Ecto neural progenitor cell (in vitro differentiated cells): ENCODE data around the gene SYTL3.
"Not testable (repeated sequence)": the region's sequence is repeated elsewhere in the genome, so short reads cannot be mapped to it uniquely, and the experiment has no call there.

ENCODE experiments used
- DNase-seq: peaks from one replicate; pipeline ENCODE4 v3.0.0-alpha.2; 2018; ENCODE audit warnings: low spot score

Gene SYTL3

DNA sequence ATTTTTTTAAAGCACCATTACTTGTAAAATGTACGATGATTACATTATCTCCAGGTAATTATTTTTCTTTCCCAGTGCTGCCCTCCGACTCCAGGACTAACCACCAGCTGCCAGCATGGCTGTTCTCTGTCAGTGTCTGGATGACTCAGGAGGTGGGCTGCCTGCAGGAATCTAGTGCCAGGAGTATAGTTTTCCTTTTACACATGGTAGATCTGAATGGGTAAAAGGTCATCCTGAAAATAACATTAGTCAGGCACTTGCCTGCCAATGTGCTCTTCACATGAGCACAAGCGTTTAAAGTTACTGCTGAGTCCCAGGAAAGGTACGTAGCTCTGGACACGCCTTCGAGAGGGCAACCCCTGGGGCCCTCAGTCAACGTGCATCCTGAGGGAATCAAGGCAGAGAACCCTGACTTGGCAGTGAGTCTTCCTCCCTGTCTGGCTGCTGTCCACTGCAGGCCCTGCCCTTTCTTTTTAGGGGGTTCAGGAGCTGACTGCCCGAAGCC is 7.7 kb upstream of the SYTL3 start:
- DNase-seq: no peak

DNA sequence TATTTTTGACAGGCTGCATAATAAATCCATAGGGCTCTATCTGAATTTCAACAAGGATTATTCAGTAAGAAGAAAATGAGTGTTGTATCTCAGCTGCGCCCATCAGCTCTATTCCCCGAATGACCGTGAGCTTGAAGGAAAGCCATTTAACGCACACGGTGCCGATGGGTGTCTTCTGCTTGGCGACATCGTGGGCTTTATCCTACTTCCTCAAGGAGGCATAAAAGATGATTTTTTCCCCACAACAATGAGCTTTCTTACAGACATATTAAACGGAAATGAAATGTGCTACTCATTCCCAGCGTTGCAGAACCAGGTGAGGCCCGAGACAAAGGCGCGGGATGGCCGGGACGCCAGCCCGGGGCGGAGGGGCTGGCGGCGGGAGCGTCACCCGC is 6.0 kb upstream of the SYTL3 start:
- no peak for DNase-seq

DNA sequence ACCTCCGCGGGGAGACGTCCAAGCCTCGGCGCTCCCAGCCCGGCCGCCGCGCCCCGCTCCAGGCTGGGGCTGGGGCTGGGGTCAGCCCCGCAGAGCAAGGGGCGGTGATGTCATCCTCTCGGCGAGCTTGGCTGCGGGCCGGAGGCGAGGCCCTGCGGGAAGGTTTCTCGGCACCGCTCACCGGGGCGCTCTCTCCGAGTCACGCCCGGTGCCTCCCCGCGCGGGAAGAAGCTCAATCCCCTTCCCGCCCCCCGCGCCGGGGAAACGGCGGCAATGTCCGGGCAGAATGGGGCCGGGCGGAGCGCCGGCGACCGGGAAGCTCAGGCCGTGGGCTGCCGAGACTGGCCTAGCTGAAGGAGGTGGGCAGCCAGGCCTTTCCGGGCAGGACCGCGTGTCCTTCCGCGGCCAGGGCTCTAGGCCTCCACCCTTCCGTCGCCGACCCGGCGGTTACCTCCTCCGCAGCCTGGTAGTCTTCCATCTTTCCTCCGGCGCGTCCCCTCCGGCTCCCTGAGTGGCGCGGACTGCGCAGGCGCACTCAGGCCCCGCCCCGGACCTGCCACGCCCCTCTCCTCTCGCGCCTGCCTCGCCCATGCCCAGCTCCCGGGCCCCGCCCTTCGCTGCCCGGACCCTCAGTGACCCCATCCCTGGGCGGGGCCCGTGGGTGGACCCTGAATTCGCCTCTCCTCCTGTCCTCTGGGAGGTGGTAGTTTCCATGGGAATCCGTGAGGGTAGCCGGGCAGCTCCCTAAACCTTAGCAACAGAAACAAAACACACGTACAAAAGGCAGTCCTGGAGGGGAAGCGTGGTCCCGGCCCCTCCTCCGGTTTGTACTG is 5.4 kb upstream of the SYTL3 start, which contains the start of gene DYNLT1:
Gene DYNLT1, minus strand, starts transcription at position 513 of the 833 bp plus-strand sequence. Its CDS starts 35 bp downstream, at position 478.
- DNase-seq: peak; percentile 97

DNA sequence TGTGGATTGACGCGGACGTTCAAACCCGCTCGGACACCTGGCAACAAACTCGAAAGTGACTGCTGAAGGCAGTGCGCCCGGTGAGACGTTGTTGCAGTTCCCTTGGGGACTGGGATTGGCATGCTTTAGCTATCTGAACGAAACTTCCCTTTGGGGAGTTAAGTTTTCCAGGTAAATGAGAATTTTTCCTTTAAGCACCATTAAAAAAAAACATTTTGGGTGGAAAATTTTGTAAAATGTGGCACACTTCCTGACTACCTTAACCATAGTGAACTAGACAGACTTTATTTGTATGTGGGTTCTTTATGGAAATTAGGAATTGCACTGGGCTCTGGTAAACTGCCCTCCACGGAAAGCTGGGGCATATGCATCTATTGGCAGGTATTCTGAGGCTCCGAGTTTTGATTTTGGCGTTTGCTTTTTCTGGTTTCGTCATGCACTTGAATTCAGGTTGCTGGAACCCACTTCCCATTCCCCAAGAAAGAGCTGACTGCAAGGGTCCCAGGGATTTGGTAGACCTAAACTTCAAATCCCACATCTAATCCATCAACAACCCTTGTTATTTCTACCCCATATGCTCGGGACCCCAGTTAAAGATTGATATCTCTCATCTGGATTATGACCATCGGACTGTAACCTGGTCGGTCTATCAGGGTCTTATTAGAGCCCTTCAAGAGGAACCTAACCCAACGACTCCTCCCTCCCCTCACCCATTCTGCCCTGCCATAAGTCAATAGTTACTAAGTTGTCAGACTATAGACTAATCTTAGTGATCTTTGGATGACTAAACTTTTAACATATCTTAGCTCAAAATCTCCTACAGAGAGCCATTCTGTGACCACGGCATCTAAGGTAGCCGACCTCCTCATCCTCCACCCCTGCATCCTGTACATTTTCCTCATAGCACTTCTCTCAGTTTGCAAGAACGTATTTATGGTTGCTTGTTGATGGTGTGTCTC is 4.5 kb upstream of the SYTL3 start:
- no peak for DNase-seq

DNA sequence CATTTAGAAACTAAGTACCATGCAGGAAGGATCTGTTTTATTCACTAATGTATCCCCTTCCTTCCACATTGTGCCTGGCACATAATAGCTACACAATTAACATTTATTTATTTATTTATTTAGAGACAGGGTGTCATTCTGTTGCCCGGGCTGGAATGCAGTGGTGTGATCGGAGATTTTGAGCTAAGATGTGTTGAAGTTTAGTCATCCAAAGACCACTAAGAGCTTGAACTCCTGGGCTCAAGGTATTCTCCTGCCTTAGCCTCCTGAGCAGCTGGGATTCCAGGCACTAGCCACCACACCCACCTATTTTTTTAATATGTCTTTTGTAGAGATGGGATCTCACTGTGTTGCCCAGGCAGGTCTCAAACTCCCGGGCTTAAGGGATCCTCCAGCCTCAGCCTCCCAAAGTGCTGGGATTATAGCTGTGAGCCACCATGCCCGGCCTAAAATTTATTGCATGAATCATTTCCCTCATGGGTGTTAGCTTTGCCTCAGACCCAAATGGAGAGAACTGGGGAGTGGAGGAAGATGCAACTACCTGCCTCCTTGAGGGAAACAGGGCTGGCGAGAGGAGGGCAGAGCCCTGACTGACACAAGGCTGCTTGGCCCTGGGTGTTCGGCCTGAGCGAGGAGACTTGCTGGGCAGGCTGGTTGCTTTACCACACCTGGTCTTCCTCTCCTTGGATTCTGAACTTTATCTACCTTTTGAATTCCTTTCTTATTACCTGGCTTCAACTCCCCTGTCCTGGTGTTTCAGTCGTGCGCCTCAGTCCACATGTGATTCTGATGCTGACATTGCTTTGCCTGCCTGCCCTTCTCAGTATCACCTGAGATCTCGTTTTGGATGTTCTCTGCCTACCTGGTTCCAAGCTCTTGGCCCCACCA is 3.6 kb upstream of the SYTL3 start:
- no peak for DNase-seq

DNA sequence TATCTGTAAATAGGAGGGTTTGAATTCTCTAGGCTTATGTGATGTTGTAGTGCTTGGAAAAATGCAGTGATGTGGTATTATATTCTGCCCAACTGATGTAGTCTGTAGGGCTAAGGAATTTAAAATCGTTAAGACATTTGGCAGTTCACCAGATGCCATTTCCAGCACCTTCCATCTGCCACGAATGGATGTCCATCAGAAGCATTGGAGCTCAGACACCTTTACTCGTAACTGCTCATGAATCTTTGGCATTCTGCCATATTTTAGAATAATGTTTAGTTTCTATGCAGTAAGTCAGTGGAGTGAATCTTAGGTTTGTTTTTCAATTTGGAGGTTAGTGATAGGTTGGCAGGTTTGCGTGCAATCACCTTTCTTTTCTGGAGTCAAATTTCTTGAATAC is 2.4 kb upstream of the SYTL3 start:
- no peak for DNase-seq

DNA sequence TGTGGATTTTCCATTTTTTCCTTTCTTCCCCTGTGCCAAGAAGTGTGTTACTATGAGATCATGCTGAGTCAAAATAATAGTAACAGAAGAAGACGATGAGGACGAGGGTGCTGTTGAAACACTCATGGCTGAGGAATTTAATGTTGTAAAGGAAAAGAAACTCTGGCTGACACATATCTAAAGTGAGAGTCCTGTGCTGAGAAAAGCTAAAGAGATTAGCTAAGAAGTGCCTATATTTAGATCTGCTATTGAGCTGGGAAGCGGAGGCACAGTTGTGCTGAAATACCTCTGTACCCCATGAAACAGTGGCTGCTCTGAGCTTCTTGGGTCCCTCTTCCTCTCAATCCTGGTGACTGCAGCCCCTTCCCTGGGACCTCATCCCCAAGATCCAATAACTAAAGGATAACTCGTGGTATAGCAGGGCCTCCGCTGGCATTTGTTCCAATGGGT is 1.1 kb upstream of the SYTL3 start:
- DNase-seq: no peak

DNA sequence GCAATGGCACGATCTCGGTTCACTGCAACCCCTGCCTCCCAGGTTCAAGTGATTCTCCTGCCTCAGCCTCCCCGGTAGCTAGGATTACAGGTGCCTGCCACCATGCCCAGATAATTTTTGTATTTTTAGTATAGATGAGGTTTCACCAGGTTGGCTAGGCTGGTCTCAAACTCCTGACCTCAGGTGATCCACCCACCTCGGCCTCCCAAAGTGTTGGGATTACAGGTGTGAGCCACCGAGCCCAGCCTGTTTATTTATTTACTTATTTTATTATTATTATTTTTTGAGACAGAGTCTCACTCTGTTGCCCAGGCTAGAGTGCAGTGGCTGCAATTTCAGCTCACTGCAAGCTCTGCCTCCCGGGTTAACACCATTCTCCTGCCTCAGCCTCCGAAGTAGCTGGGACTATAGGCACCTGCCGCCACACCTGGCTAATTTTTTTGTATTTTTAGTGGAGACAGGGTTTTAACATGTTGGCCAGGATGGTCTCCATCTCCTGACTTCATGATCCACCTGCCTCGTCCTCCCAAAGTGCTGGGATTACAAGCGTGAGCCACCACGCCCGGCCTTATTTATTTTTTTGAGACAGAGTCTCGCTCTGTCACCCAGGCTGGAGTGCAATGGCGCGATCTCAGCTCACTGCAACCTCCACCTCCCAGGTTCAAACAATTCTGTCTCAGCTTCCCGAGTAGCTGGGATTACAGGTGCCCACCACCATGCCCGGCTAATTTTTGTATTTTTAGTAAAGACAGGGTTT is 2.3 kb downstream of the SYTL3 start:
- DNase-seq: not testable (repeated sequence)

DNA sequence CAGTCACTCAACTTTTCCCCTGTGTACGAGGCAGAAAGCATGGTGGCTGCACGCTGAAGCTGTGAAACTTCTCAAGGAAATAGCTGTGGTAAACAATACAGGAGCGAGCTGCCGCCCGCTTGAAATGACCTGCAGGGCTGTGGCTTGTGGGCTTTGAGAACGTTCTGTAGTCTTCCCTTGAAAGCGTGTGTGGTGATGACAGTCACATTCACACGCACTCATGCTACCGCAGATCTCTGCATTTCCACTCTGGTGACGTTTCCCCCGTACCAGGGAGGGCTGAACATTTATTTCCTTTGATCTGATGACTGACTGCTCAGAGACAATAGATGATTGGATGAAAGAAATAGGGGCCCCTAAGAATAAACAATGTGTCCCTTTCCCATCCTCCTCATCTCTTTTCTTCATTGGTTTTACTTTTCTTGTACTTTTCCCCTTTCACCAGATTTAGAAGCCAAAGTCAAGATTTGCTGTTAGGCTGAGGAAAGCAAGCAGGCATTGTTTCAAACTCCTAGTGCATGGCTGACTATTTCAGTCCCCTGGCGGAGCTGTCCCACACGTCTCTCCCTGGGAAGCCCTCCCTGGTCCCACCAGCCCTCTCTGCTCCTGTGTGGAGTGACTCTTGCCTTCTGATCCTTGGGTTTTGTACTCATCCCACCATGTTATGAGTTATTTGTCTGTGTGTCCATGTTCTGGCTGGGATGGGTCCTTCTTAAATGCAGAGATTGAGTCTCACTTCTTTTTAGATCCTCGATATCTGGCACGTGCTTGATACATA is 3.9 kb downstream of the SYTL3 start:
- no peak for DNase-seq

DNA sequence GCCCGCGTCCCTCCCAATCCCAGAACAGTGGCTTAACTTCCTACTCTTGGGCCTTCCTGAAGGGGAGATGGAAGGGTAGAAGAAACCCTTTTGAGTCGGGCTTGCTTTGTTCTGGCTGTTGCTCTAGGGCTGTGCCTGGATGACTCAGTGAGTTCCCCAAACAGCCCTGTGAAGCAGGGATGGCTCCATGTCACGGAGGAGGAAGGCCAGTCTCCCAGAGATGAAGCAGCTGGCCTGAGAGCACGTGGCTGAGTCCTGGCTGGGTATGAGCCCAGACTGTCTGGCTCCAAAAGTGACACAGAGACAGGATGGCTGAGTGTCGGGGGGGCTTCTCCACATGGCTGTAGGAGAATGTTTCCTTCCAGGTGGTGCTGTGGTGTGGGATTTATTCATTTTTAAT is 4.6 kb downstream of the SYTL3 start:
- DNase-seq: no peak

DNA sequence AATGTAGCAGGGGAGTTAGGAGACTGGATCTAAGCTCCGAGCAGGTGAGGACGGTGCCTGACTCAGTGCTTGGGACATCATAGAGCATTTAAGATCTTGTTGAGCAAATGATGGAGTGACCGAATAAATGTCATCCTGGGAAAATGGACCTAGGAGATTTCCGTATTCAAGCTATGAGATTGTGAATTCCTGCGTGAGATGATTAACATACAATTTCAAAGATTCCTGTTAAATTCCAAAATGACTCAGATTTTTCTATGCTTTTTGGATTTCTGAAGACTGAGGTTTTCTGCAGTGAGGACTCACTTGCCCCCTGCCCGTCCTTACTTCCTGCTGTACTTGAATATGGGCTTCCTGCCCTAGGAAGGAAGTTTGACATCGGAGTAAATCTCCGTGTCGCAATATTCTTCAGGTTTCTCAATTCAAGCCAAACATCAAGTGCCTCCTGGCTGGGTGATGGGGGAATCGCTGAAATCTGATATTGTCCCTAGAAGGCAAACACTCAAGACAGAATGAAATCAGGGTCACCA is 5.2 kb downstream of the SYTL3 start:
- DNase-seq: no peak

DNA sequence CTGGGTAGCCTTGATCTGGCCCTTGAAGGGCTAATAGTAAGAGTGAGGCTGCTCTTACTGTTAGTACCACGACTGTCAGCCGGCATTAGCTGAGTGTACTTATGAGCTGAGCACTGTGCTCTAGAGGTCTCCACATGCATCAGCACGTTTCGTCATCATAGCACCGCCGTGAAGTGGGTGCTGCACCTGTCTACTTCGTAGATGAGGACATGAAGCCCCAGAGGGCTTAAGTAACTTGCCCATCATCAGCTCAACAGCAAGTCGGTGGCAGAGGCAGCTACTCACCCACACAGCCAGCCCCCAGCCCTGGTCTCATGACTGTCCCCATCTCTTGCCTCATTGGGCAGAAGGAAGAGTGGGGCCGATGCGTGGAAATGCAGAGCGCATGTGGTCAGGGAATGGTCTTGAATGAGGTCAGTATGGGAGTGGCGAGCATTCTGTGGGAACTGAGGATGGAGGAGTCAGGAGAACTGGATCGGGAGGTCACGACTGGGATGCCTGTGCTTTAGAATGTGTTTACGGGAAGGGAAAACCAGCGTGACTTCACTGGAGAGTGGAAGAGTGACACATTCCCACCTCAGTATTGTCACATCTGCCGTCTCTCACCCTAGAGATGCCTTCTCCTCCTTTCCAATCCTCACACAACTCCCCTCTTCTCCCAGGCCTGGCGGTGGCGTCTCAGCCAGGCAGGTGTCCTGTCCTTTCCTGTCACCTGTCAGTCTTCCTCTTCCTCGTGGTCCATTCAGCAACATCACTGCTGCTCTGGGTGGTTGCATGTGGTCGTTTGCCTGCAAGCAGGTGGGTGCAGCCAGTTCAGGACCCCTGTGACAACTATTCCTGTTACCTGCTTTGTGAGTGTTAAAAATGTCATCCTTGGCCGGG is 6.0 kb downstream of the SYTL3 start:
- DNase-seq: no peak

DNA sequence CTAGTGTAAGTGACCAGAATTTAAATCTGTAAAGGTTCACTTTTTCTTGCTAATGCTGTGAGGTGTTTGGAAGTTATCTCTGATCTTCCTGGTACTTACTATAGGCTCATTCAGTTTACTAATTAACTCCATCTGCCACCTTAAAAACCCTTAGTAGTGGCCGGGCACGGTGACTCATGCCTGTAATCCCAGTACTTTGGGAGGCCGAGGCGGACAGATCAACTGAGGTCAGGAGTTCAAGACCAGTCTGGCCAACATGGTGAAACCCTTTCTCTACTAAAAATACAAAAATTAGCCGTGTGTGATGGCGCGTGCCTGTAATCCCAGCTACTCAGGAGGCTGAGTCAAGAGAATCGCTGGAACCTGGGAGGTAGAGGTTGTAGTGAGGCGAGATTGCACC is 7.1 kb downstream of the SYTL3 start:
- DNase-seq: not testable (repeated sequence)

DNA sequence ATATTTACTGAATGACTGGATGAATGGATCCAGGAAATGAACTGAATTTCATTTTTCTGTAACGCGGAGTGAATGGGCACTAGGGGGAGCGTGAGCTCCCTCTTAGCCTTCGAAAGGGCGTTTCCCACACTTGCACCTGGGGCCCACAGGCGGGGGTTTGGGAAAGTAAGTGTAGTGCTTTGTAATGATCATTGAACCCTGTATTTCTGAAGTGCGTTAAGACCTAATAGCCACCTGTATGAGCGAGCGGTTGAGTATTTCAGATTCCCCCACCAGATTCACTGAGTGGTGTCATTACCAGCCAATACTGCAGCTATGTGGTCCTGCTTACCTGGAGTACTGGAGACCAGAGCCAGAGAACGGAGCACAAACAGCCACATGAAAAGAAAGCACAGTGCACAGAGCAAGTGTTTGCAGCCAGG is 10.5 kb downstream of the SYTL3 start:
- no peak for DNase-seq

DNA sequence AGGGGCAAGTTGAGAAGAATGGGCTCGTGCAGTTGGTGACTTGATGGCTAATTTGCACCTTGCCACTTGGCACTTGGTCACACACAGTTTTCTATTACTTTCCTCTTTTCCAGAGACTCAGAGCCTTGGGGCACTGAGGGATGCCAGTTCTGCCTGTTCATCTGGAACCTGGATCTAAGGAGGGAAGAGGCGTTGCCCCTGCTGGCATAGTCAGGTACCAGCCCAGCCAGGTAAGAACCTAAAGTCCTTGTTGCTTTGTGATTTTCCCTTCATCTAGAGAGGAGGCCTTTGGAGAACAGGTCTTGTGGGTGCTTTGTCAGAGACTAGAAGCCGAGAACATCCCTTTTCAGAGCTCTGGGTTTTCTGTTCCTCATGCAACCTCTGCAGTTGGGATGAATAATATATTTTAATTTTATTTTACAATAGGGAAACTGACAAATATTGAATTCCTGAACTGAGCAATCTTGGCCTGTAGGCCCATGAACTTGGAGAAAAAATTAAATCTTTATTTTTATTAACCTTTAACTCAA is 11.4 kb downstream of the SYTL3 start:
- DNase-seq: no peak

DNA sequence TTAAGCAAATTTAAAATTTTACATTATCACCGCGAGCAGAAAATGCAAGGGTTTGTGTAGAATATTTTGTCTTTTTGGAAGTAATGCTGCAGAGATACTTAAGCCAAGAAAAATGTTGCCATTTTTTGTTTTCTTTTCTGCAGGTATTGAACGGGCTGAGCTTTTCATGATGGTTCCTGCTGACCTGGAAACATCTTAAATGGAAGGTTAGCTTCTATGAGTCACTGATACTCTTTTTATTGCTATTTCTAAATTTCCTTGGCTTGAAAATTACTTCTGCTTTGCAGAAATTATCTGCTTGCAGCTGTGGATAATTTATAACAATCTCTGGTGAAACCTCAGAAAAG is 12.7 kb downstream of the SYTL3 start:
- DNase-seq: no peak

DNA sequence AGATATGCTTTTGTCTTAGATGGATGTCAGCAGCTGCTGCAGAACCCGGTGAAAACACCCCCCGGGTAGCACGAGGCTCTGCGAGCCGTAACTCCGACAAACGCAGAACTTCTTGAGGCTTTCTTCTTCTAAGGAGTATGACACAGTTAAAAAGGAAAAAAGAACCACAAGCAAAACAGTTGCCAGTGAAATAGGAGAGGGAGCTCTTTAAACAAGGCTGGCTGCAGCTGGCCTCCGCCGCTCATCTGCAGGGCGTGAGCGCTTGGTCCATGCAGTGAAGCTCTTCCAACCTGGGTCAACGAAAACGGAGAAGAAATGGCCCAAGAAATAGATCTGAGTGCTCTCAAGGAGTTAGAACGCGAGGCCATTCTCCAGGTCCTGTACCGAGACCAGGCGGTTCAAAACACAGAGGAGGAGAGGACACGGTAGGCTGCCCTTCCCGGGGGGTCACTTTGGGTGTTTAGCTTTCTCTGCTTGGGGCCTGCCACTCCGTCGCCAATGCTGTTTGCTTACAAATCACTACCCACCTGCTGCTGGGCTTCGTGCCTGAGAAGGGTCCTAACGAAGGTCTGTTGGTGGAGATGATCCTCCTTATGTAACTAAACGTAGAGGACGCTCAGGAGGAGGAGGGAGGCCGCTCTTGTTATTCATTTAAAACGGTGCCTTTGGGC is 13.2 kb downstream of the SYTL3 start:
- no peak for DNase-seq

DNA sequence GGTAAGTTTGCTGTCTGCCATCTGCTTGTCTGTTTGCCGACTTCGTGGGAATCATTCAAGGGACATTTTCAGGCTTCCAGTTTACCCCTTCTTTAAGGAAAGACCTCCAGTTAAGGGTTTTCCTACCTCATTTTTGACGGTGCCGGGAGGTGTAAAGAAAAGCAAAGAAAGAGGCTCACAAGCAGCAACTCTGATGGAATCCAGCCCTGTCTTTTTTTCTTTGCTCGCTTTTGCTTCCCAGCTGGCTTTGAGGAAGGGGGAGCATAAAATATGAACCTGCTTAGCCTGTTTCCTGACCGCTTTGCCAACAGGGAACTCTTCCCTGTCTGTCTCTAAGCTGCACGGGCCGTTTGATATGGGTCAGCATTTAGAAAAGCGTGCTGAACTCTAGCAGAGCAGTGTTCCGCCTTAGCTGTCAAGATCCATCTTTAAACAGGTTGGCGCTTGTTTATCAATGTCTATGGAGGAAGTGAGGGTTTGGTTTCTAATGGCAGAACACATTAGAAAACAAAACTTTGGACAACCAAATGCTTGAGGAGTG is 13.8 kb downstream of the SYTL3 start:
- no peak for DNase-seq
